Ectodermal cell (in vitro differentiated cells): ENCODE results near the gene LSM11.
"Not testable (repeated sequence)": the region's sequence is repeated elsewhere in the genome, so short reads cannot be mapped to it uniquely, and the experiment has no call there.

ENCODE experiments used
- H3K27ac ChIP-seq: 2 replicates; pipeline ENCODE4 v1.7.0; 2013; ENCODE audit warnings: mild to moderate bottlenecking, low read depth, low read length; ENCODE audit not compliant: insufficient read depth, poor library complexity, severe bottlenecking
- H3K27me3 ChIP-seq: 2 replicates; pipeline ENCODE4 v1.7.0; 2013; ENCODE audit warnings: mild to moderate bottlenecking, low read length; ENCODE audit not compliant: insufficient read depth, control insufficient read depth, poor library complexity, severe bottlenecking
- H3K36me3 ChIP-seq: one replicate; pipeline ENCODE4 v1.7.0; 2013; ENCODE audit warnings: low read length; ENCODE audit not compliant: control insufficient read depth, insufficient read depth
- H3K4me1 ChIP-seq: one replicate; pipeline ENCODE4 v1.7.0; 2013; ENCODE audit warnings: low read length; ENCODE audit not compliant: control insufficient read depth, insufficient read depth
- H3K4me3 ChIP-seq: 2 replicates; pipeline ENCODE4 v1.7.0; 2013; ENCODE audit warnings: low read depth, low read length, control low read depth; ENCODE audit not compliant: insufficient read depth
- H3K9me3 ChIP-seq: 2 replicates; pipeline ENCODE4 v1.7.0; 2013; ENCODE audit warnings: mild to moderate bottlenecking, low read length, moderate library complexity; ENCODE audit not compliant: control insufficient read depth
- WGBS, 2 experiments: methylation state at CpG; one replicate each; pipeline ENCODE4 v1.1.7; 2013; ENCODE audit warnings: missing lambda C conversion rate in 2 of 2; 5-methylcytosine and 5-hydroxymethylcytosine counted together

The LSM11 gene

DNA sequence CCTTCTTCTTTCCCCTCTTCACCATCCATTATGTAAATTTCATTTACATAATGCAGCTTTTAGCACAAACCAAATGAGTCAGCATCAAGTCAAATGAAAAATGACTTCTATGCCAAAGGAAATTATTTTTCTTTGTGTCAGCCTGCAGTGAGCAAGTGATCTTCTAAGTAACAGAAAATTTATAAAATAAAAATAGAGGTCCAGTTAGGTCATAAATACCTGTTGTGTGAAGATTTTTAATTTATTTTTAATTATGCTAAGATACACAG, 29.0 kb upstream of the LSM11 start:
- no peaks in the 10 kb centered on the region for H3K9me3 ChIP-seq
- H3K27me3 ChIP-seq: no peaks in the 10 kb centered on the region
- no peaks in the 10 kb centered on the region for H3K4me1 ChIP-seq
- H3K4me3 ChIP-seq: no peak overlapping the region
- no peak overlapping the region for H3K27ac ChIP-seq
- no peaks in the 10 kb centered on the region for H3K36me3 ChIP-seq

DNA sequence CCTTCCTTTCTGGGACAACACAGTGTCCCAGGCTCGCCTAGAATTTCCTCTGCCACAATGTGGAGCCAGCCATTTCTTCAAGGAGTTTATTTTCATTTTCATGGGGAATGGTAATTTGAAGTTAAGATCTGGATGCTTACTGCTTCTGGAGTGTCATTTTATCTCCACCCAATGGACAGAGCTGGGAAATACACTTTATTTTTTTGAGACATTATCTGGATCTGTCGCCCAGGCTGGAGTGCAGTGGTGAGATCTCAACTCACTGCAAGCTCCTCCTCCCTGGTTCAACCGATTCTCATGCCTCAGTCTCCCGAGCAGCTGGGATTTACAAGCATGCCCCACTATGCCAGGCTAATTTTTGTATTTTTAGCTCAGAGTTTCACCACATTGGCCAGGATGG, 25.0 kb upstream of the LSM11 start:
- H3K4me1 ChIP-seq: no peaks in the 10 kb centered on the region
- no peak overlapping the region for H3K27ac ChIP-seq
- H3K27me3 ChIP-seq: no peaks in the 10 kb centered on the region
- WGBS, 2 experiments: 63 to 64% methylated on average over 4 of the region's 4 CpGs
- H3K36me3 ChIP-seq: no peaks in the 10 kb centered on the region
- no peaks in the 10 kb centered on the region for H3K9me3 ChIP-seq
- H3K4me3 ChIP-seq: no peak overlapping the region

GRCh38 chr5:157719245-157719644, 24.3 kb upstream of the LSM11 start:
- 84 to 85% methylated on average over 2 of the region's 2 CpGs for WGBS, 2 experiments
- Histone ChIP-seq H3K36me3 (no peaks in the 10 kb centered on the region), H3K27me3 (no peaks in the 10 kb centered on the region), H3K4me1 (no peaks in the 10 kb centered on the region), H3K9me3 (no peaks in the 10 kb centered on the region), H3K4me3 (no peak overlapping the region), H3K27ac (no peak overlapping the region)

DNA sequence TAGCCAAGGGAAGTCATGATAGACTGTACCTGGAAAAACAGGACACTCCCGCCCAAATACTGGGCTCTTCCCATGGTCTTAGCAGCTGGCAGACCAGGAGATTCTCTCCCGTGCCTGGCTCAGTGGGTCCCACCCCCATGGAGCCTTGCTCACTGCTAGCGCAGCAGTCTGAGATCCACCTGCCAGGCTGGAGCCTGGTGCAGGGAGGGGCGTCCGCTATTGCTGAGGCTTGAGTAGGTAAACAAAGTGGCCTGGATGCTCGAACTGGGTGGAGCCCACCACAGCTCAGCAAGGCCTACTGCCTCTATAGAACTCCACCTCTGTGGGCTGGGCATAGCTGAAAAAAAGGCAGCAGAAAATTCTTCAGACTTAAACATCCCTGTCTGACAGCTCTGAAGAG, 22.4 kb upstream of the LSM11 start:
- no peak overlapping the region for H3K27ac ChIP-seq
- no peaks in the 10 kb centered on the region for H3K4me1 ChIP-seq
- no peak overlapping the region for H3K4me3 ChIP-seq
- no peaks in the 10 kb centered on the region for H3K9me3 ChIP-seq
- no peaks in the 10 kb centered on the region for H3K27me3 ChIP-seq
- H3K36me3 ChIP-seq: no peaks in the 10 kb centered on the region
- whole genome bisulfite sequencing, 2 experiments: 91 to 93% methylated on average over 6 of the region's 6 CpGs

- 86 to 94% methylated on average over 1 to 2 of the region's 2 CpGs for WGBS, 2 experiments
These were observed 20.6 kb upstream of the LSM11 start for GRCh38 chr5:157722895-157723294.

DNA sequence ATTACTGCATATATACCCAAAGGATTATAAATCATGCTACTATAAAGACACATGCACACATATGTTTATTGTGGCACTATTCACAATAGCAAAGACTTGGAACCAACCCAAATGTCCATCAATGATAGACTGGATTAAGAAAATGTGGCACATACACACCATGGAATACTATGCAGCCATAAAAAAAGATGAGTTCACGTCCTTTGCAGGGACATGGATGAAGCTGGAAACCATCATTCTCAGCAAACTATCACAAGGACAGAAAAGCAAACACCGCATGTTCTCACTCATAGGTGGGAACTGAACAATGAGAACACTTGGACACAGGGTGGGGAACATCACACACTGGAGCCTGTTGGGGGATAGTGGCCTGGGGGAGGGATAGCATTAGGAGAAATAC, 16.9 kb upstream of the LSM11 start:
- WGBS, 2 experiments: 88 to 100% methylated on average over 1 to 2 of the region's 2 CpGs
- not testable (repeated sequence) for H3K4me1 ChIP-seq, H3K27me3 ChIP-seq, H3K36me3 ChIP-seq, H3K27ac ChIP-seq, H3K4me3 ChIP-seq, H3K9me3 ChIP-seq

More at GRCh38 chr5:157722895-157723294, 20.6 kb upstream of the LSM11 start:
- not testable (repeated sequence) for H3K36me3 ChIP-seq, H3K27me3 ChIP-seq, H3K4me3 ChIP-seq, H3K27ac ChIP-seq, H3K4me1 ChIP-seq, H3K9me3 ChIP-seq

DNA sequence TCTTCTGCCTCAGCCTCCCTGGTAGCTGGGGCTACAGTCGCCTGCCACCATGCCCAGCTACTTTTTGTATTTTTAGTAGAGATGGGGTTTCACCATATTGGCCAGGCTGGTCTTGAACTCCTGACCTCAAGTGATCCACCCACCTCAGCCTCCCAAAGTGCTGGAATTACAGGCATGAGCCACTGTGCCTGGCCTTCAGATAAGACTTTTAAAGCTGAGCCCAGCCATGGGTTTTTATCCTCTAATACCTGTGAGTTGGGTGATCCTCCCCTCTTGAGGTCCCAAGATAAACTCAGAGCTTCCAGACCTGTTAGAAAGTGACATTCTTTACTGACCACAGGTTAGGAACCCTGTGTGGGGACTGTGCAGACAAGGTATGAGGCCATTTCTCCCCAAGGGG, 15.7 kb upstream of the LSM11 start:
- not testable (repeated sequence) for H3K4me3 ChIP-seq, H3K27me3 ChIP-seq, H3K36me3 ChIP-seq, H3K27ac ChIP-seq, H3K4me1 ChIP-seq, H3K9me3 ChIP-seq
- WGBS, 2 experiments: 71 to 90% methylated on average over 1 of the region's 1 CpG

DNA sequence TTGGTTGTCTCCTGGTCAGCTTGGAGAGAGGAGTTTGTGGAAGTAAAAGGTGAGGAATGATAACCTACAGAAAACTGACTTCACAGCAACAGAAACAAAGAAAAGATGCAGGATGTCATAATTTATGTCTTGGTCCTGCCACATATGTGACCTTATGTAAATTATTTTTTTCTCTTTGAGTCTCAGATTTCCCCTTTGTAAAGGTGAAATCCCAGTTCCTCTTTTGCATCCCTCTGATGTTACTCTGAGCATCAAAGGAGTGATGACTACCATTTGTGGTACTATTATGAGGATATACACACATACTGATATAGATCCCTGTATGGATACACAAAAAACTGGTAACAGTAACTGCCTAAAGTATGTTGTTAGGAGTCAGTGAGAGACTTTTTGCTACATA, 13.7 kb upstream of the LSM11 start:
- H3K27me3 ChIP-seq: no peaks in the 10 kb centered on the region
- peaks cover 5% of the 10 kb centered on the region for H3K36me3 ChIP-seq
- H3K9me3 ChIP-seq: no peaks in the 10 kb centered on the region
- H3K27ac ChIP-seq: no peak overlapping the region
- H3K4me3 ChIP-seq: no peak overlapping the region
- no peaks in the 10 kb centered on the region for H3K4me1 ChIP-seq

- 5 to 7% methylated on average over 4 of the region's 5 CpGs for WGBS, 2 experiments
- H3K9me3 ChIP-seq: no peaks in the 10 kb centered on the region
- H3K4me1 ChIP-seq: no peaks in the 10 kb centered on the region
- H3K27ac ChIP-seq: no peak overlapping the region
- H3K36me3 ChIP-seq: peaks cover 10% of the 10 kb centered on the region
- H3K27me3 ChIP-seq: no peaks in the 10 kb centered on the region
- peak overlapping the region; percentile 74 for H3K4me3 ChIP-seq
These were observed 12.6 kb upstream of the LSM11 start for GRCh38 chr5:157730900-157731271.

GRCh38 chr5:157731272-157732129, 12.0 kb upstream of the LSM11 start, which contains the start of gene THG1L:
Gene THG1L (plus strand): TSS chr5:157731420. CDS start chr5:157731441, 21 bp downstream.
- Histone ChIP-seq H3K36me3 (peaks cover 11% of the 10 kb centered on the region), H3K9me3 (no peaks in the 10 kb centered on the region), H3K27me3 (no peaks in the 10 kb centered on the region), H3K27ac (peak within 1 kb of the TSS; percentile 91), H3K4me1 (no peaks in the 10 kb centered on the region), H3K4me3 (peak within 1 kb of the TSS; percentile 74)
- WGBS, 2 experiments: 3 to 4% methylated on average over 47 of the region's 47 CpGs

DNA sequence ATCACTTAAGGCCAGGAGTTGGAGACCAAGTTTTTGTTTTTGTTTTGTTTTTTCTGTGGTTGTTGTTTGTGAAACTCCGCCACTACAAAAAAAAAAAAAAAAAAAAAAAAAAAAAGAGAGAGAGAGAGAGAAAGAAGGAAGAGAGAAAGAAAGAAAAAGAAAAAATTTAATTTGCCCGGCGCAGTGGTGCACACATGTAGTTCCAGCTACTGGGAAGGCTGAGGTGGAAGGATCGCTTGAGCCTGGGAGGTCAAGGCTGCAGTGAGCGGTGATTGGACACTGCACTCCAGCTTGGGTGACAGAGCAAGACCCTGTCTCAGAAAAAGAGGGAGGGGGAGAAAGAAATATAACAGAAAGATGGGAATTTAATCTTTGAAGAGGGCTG, 11.4 kb upstream of the LSM11 start:
- Histone ChIP-seq H3K4me1 (no peaks in the 10 kb centered on the region), H3K36me3 (peaks cover 12% of the 10 kb centered on the region), H3K27ac (no peak overlapping the region), H3K9me3 (no peaks in the 10 kb centered on the region), H3K27me3 (no peaks in the 10 kb centered on the region), H3K4me3 (peak overlapping the region; percentile 74)
- WGBS, 2 experiments: 95% methylated on average over 4 to 5 of the region's 5 CpGs
